Measurements from ENCODE around the gene LHFPL2. TPM values are rescaled to one million over a fixed set of nuclear protein-coding genes. Genes with fewer than 3 reads are reported as not detected.

LHFPL2 gene
- polyA plus RNA-seq, 3 donors: 3.7 to 11.6 (median 7.3) TPM

GRCh38 chr5:78613151-78613533 lies 35.4 kb downstream of the LHFPL2 start:
- no CpG with 5 or more reads among the region's 2 CpGs for WGBS (ENCODE audit: insufficient coverage)
- H3K4me1 ChIP-seq (ENCODE audit: control insufficient read depth in 1 of 2, insufficient read depth in 2 of 2, low read length in 2 of 2): no peaks in the 10 kb centered on the region
- H3K9me3 Mint-ChIP-seq: peaks cover 0 to 5% (median 0%) of the 10 kb centered on the region in 7 donors
- no peak overlapping the region for H3K4me3 Mint-ChIP-seq
- DNase-seq: no peak
- no peak overlapping the region for H3K27ac ChIP-seq (ENCODE audit: low read depth in 1 of 2, low read length in 2 of 2)
- no peak overlapping the region for H3K4me2 ChIP-seq (replicated peaks; ENCODE audit: extremely low read depth, low read length, poor library complexity, severe bottlenecking)
- intact Hi-C loops (cut with micrococcal nuclease): no loop called here
- no peak overlapping the region for H3K27ac Mint-ChIP-seq
- no peaks in the 10 kb centered on the region for H3K36me3 Mint-ChIP-seq
- no peaks in the 10 kb centered on the region for H4K20me1 ChIP-seq (ENCODE audit: insufficient read depth, low read length)
- H3K9ac ChIP-seq (ENCODE audit: insufficient read depth, low read length, poor library complexity, severe bottlenecking): no peak overlapping the region
- no peak overlapping the region for H2AFZ ChIP-seq (ENCODE audit: insufficient read depth, low read depth, low read length, poor library complexity, severe bottlenecking)
- no peak overlapping the region for H3K4me3 ChIP-seq (replicated peaks in 1 of 3; ENCODE audit: low read depth in 2 of 3, low read length in 3 of 3)
- H3K27me3 ChIP-seq (ENCODE audit: control insufficient read depth in 2 of 2, insufficient read depth in 2 of 2, low read length in 2 of 2): no peaks in the 10 kb centered on the region
- no peaks in the 10 kb centered on the region for H3K9me3 ChIP-seq (replicated peaks in 1 of 2; ENCODE audit: control insufficient read depth in 1 of 2, insufficient read depth in 1 of 2, low read length in 2 of 2)
- no peaks in the 10 kb centered on the region for H3K79me2 ChIP-seq (ENCODE audit: insufficient read depth, low read length)
- no peaks in the 10 kb centered on the region for H3K4me1 Mint-ChIP-seq
- no peaks in the 10 kb centered on the region for H3K36me3 ChIP-seq (replicated peaks in 1 of 2; ENCODE audit: control insufficient read depth in 1 of 2, insufficient read depth in 2 of 2, low read length in 2 of 2)
- H3K27me3 Mint-ChIP-seq (ENCODE audit: low read depth in 3 of 3): peaks cover 2 to 14% (median 5%) of the 10 kb centered on the region in 3 donors
- TF ChIP-seq, protein P1, sequence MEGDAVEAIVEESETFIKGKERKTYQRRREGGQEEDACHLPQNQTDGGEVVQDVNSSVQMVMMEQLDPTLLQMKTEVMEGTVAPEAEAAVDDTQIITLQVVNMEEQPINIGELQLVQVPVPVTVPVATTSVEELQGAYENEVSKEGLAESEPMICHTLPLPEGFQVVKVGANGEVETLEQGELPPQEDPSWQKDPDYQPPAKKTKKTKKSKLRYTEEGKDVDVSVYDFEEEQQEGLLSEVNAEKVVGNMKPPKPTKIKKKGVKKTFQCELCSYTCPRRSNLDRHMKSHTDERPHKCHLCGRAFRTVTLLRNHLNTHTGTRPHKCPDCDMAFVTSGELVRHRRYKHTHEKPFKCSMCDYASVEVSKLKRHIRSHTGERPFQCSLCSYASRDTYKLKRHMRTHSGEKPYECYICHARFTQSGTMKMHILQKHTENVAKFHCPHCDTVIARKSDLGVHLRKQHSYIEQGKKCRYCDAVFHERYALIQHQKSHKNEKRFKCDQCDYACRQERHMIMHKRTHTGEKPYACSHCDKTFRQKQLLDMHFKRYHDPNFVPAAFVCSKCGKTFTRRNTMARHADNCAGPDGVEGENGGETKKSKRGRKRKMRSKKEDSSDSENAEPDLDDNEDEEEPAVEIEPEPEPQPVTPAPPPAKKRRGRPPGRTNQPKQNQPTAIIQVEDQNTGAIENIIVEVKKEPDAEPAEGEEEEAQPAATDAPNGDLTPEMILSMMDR (IDR thresholded peaks at IDR 0.05): no peak

DNA sequence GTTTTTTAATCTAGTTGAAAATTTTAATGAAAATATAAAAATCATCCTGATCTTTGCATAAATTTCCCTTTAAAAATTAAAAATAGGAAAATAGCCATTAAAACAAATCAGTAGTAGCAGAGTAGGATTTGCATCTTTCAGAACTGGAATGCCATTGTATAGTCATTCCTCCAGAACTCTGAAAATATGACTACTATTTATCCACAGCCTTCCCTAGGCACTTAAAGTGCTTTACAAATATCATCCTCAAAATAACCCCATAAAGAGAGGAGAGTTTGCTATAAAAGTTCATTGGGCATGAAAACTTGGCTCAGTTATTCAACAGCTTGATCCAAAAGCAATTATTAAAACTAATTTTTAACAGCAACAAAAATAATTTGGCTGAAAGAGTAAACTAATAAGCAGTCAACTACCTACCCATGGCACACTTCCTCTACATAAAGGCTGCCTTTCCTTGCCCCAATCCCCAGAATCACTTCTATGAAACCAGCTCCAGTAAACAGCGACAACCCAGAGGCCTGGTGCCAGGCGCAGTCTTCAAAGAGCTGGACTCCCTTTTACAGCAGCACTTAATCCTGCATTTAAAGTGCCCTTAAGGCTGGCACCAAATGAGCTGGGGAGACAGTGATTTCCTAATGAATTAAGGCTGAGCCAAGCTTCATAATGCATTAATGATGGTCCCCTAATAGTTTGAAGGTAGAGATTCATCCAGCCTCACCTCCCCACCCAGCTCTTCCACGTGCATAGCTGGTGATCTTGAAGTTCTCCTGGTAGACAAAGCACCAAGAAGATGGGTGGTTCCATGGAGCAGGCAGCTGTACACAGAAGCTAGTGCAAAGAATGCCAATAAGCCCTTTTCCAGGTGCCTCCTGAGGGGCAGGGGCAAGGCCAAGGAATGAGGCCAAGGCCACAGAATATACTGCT lies 36.1 kb downstream of the LHFPL2 start:
- no peak overlapping the region for H3K27ac ChIP-seq (ENCODE audit: low read depth in 1 of 2, low read length in 2 of 2)
- H3K9ac ChIP-seq (ENCODE audit: insufficient read depth, low read length, poor library complexity, severe bottlenecking): no peak overlapping the region
- peaks cover 0 to 5% (median 0%) of the 10 kb centered on the region in 7 donors for H3K9me3 Mint-ChIP-seq
- no peak overlapping the region for H3K4me3 ChIP-seq (replicated peaks in 1 of 3; ENCODE audit: low read depth in 2 of 3, low read length in 3 of 3)
- no peaks in the 10 kb centered on the region for H4K20me1 ChIP-seq (ENCODE audit: insufficient read depth, low read length)
- H3K27me3 ChIP-seq (ENCODE audit: control insufficient read depth in 2 of 2, insufficient read depth in 2 of 2, low read length in 2 of 2): no peaks in the 10 kb centered on the region
- H3K4me2 ChIP-seq (replicated peaks; ENCODE audit: extremely low read depth, low read length, poor library complexity, severe bottlenecking): no peak overlapping the region
- H3K79me2 ChIP-seq (ENCODE audit: insufficient read depth, low read length): no peaks in the 10 kb centered on the region
- 80% methylated on average over 1 of the region's 3 CpGs for WGBS (ENCODE audit: insufficient coverage)
- no peak for DNase-seq
- H3K4me3 Mint-ChIP-seq: no peak overlapping the region
- H2AFZ ChIP-seq (ENCODE audit: insufficient read depth, low read depth, low read length, poor library complexity, severe bottlenecking): no peak overlapping the region
- intact Hi-C loops (cut with micrococcal nuclease): no loop called here
- no peaks in the 10 kb centered on the region for H3K4me1 Mint-ChIP-seq
- H3K27me3 Mint-ChIP-seq (ENCODE audit: low read depth in 3 of 3): peaks cover 2 to 14% (median 8%) of the 10 kb centered on the region in 3 donors
- no peaks in the 10 kb centered on the region for H3K9me3 ChIP-seq (replicated peaks in 1 of 2; ENCODE audit: control insufficient read depth in 1 of 2, insufficient read depth in 1 of 2, low read length in 2 of 2)
- H3K4me1 ChIP-seq (ENCODE audit: control insufficient read depth in 1 of 2, insufficient read depth in 2 of 2, low read length in 2 of 2): no peaks in the 10 kb centered on the region
- TF ChIP-seq, protein P1 (IDR thresholded peaks at IDR 0.05): no peak
- no peaks in the 10 kb centered on the region for H3K36me3 ChIP-seq (replicated peaks in 1 of 2; ENCODE audit: control insufficient read depth in 1 of 2, insufficient read depth in 2 of 2, low read length in 2 of 2)
- no peaks in the 10 kb centered on the region for H3K36me3 Mint-ChIP-seq
- no peak overlapping the region for H3K27ac Mint-ChIP-seq

Measured in CD14-positive monocyte (primary cell).